HepG2 (cell line): ENCODE data around the gene NTRK2. TPM values are rescaled to one million over a fixed set of nuclear protein-coding genes. Genes with fewer than 3 reads are reported as not detected.

Source experiments
- ATAC-seq: fragments of 200-7000 bp; cut with Tn5 transposase; 3 replicates; pipeline ENCODE4 v1.9.1; 2020; ENCODE audit warnings: mild to moderate bottlenecking, moderate library complexity
- BruUV-seq: library from RNA; stranded (reverse); fragments of 400-500 nt; replicated peaks from 2 replicates; lab custom pipeline; 2021; lab: Mats Ljungman, UMichigan
- CTCF ChIA-PET: fragments of 300-600 bp; formaldehyde crosslinking; extraction: SDS; loops from one replicate; lab custom pipeline; 2021; ENCODE audit warnings: low total read pairs, inconsistent platforms, low intra/inter-chr PET ratio; lab: Yijun Ruan, JAX
- POLR2A ChIA-PET: fragments of 350-600 bp; sonication (Branson Sonifier 250); formaldehyde crosslinking; loops from one replicate; lab custom pipeline; 2020; ENCODE audit warnings: antibody characterized with exemption, inconsistent platforms; lab: Yijun Ruan, JAX
- DNase-seq: peaks from one replicate; pipeline ENCODE4 v3.0.0-alpha.2; 2015; ENCODE audit warnings: low spot score
- FAIRE-seq: peaks from 3 replicates; lab custom pipeline; 2011; peaks lifted over from hg19 to GRCh38; lab: Jason Lieb, UNC
- H2AFZ ChIP-seq: one replicate; pipeline ENCODE4 v1.6.1; 2011; ENCODE audit warnings: low read length, inconsistent platforms
- H3K27ac ChIP-seq: fragments of 300-600 bp; 3 replicates; pipeline ENCODE4 v1.8.0; 2011; ENCODE audit warnings: mixed run types, mild to moderate bottlenecking, mixed read lengths, low read length, inconsistent platforms; ENCODE audit not compliant: insufficient read depth; ENCODE audit errors: extremely low read length
- H3K27me3 ChIP-seq, 2 experiments: fragments of 200-600 bp in 1 of 2; 2 replicates in 1 of 2; 3 replicates in 1 of 2; pipeline versions ENCODE4 v1.6.0 to v1.8.0; 2011; ENCODE audit warnings: low read length in 2 of 2, mild to moderate bottlenecking in 2 of 2, moderate library complexity in 2 of 2, inconsistent platforms in 1 of 2; ENCODE audit not compliant: insufficient read depth in 2 of 2, control insufficient read depth in 1 of 2
- H3K36me3 ChIP-seq, 2 experiments: fragments of 200-600 bp in 1 of 2; replicated peaks in 1 of 2; 2 replicates in 1 of 2; 3 replicates in 1 of 2; pipeline versions ENCODE4 v1.5.1 to v1.8.0; 2011; ENCODE audit warnings: low read length in 2 of 2, inconsistent platforms in 1 of 2; ENCODE audit not compliant: insufficient read depth in 2 of 2, control insufficient read depth in 1 of 2
- H3K4me1 ChIP-seq: 2 replicates; pipeline ENCODE4 v1.5.1; 2012; ENCODE audit warnings: low read length, inconsistent platforms; ENCODE audit not compliant: insufficient read depth
- H3K4me2 ChIP-seq: 2 replicates; pipeline ENCODE4 v1.6.0; 2011; ENCODE audit warnings: low read depth, low read length, inconsistent platforms
- H3K4me3 ChIP-seq, 3 experiments: fragments of 200-600 bp in 1 of 3; sonication (generic), shearing (Covaris generic) in 1 of 3; replicated peaks in 1 of 3; 2 replicates each; pipeline ENCODE4 v1.5.1; 2011 to 2016; ENCODE audit warnings: low read length in 3 of 3, inconsistent platforms in 2 of 3, low read depth in 2 of 3, mild to moderate bottlenecking in 2 of 3, control low read depth in 1 of 3, mixed read lengths in 1 of 3; ENCODE audit not compliant: insufficient read depth in 1 of 3
- H3K79me2 ChIP-seq: one replicate; pipeline ENCODE4 v1.6.1; 2011; ENCODE audit warnings: low read length, inconsistent platforms; ENCODE audit not compliant: insufficient read depth
- H3K9ac ChIP-seq: 2 replicates; pipeline ENCODE4 v1.6.0; 2011; ENCODE audit warnings: mild to moderate bottlenecking, low read depth, low read length, inconsistent platforms; ENCODE audit not compliant: insufficient read depth
- H3K9me3 ChIP-seq: 2 replicates; pipeline ENCODE4 v1.5.1; 2012; ENCODE audit warnings: mild to moderate bottlenecking, low read length
- H4K20me1 ChIP-seq: 2 replicates; pipeline ENCODE4 v1.6.0; 2011; ENCODE audit warnings: inconsistent platforms, mild to moderate bottlenecking, low read length, moderate library complexity; ENCODE audit not compliant: insufficient read depth
- ARNT2 ChIP-seq: sonication (generic); formaldehyde crosslinking; IDR thresholded peaks from 2 replicates; pipeline ENCODE4 v1.8.0; 2022; ENCODE audit warnings: mild to moderate bottlenecking, low read depth, missing genetic modification reagents, moderate library complexity
- CREM ChIP-seq, 2 experiments: sonication (generic) in 1 of 2; formaldehyde crosslinking in 1 of 2; IDR thresholded peaks; 2 replicates each; pipeline versions ENCODE4 v1.4.0 to v1.6.1; 2016 to 2020; ENCODE audit warnings: antibody characterized with exemption in 1 of 2, mild to moderate bottlenecking in 1 of 2, missing genetic modification reagents in 1 of 2
- EP300 ChIP-seq, 3 experiments: sonication (generic) in 1 of 3; formaldehyde crosslinking in 1 of 3; IDR thresholded peaks; 2 replicates each; pipeline versions ENCODE4 v1.5.1 to v1.6.1; 2011 to 2020; ENCODE audit warnings: low read depth in 2 of 3, low read length in 2 of 3, borderline replicate concordance in 1 of 3, improper control_type of control experiment in 1 of 3, mild to moderate bottlenecking in 1 of 3, missing genetic modification reagents in 1 of 3, moderate library complexity in 1 of 3
- HINFP ChIP-seq: sonication (generic); formaldehyde crosslinking; IDR thresholded peaks from 2 replicates; pipeline ENCODE4 v1.4.0; 2020; ENCODE audit warnings: low read depth, mild to moderate bottlenecking, missing genetic modification reagents
- JDP2 ChIP-seq: sonication (generic); formaldehyde crosslinking; IDR thresholded peaks from 2 replicates; pipeline ENCODE4 v1.8.1; 2022; ENCODE audit warnings: missing genetic modification reagents, borderline replicate concordance
- MED1 ChIP-seq: sonication (generic); formaldehyde crosslinking; IDR thresholded peaks from 2 replicates; pipeline ENCODE4 v1.4.0; 2020; ENCODE audit warnings: missing genetic modification reagents
- MTF1 ChIP-seq: sonication (generic); formaldehyde crosslinking; IDR thresholded peaks from 2 replicates; pipeline ENCODE4 v1.5.0; 2020; ENCODE audit warnings: missing genetic modification reagents
- PLRG1 ChIP-seq: fragments of 450-650 bp; conservative IDR thresholded peaks from 2 replicates; pipeline ENCODE4 v1.6.1; 2016
- SP4 ChIP-seq: sonication (generic); formaldehyde crosslinking; IDR thresholded peaks from 2 replicates; pipeline ENCODE4 v1.8.1; 2023; ENCODE audit warnings: mild to moderate bottlenecking, missing genetic modification reagents
- SUZ12 ChIP-seq: fragments of 150-350 bp; IDR thresholded peaks from 2 replicates; pipeline ENCODE4 v1.6.1; 2014; ENCODE audit warnings: low read depth, low read length
- TSC22D2 ChIP-seq: sonication (generic); formaldehyde crosslinking; IDR thresholded peaks from 2 replicates; pipeline ENCODE4 v1.5.1; 2020; ENCODE audit warnings: missing genetic modification reagents, mild to moderate bottlenecking, borderline replicate concordance
- ZNF264 ChIP-seq: sonication (generic); formaldehyde crosslinking; IDR thresholded peaks from 2 replicates; pipeline ENCODE4 v1.4.0; 2020; ENCODE audit warnings: missing genetic modification reagents
- ZNF737 ChIP-seq: sonication (generic); formaldehyde crosslinking; IDR thresholded peaks from 2 replicates; pipeline ENCODE4 v1.5.0; 2020; ENCODE audit warnings: missing genetic modification reagents, mild to moderate bottlenecking, borderline replicate concordance
- WGBS: methylation state at CpG from one replicate; pipeline ENCODE4 v1.1.6; 2017; ENCODE audit warnings: low lambda C conversion rate; 5-methylcytosine and 5-hydroxymethylcytosine counted together
- in situ Hi-C: cut with HindIII; loops from 2 replicates; pipeline ENCODE4 v1.10.0; 2017; ENCODE audit warnings: low pct_unique_long_range_greater_than_20kb; ENCODE audit not compliant: extremely low pct_ligation_motif_present
- intact Hi-C: fragments of 100-400 bp; cut with micrococcal nuclease; formaldehyde crosslinking; loops from one replicate; pipeline ENCODE4 v1.10.0; 2022; ENCODE audit not compliant: unreplicated experiment
- polyA plus RNA-seq, 8 experiments: library from polyadenylated mRNA; depleted of rRNA in 3 of 8; stranded (reverse) in 7 of 8; unstranded in 1 of 8; fragments of >200 nt; fragmentation: Illumina TruSeq in 4 of 8; extraction: Trizol in 4 of 8; gene quantifications; 2 replicates each; pipeline versions ENCODE4 v1.2.1 to v1.2.3, GENCODE V29; 2011 to 2016; ENCODE audit warnings: low read depth in 4 of 8, missing spikeins in 1 of 8, mixed read lengths in 1 of 8; ENCODE audit not compliant: insufficient read depth in 1 of 8
- total RNA-seq, 5 experiments: library from RNA; depleted of rRNA; stranded (reverse); fragments of >200 nt; fragmentation: Illumina TruSeq; extraction: Trizol; gene quantifications; 2 replicates each; pipeline ENCODE4 v1.2.3, GENCODE V29; 2016; ENCODE audit warnings: low read depth in 1 of 5
- TF ChIP-seq, protein P1 (sequence below), 2 experiments: fragments of 450-650 bp in 1 of 2; sonication (generic) in 1 of 2; formaldehyde crosslinking; IDR thresholded peaks; 2 replicates each; pipeline versions ENCODE4 v1.5.0 to v1.8.0; 2020 to 2022; ENCODE audit warnings: mild to moderate bottlenecking in 1 of 2, missing genetic modification reagents in 1 of 2

Gene NTRK2
- total and polyA plus RNA-seq, 2 of the 13 experiments (the other 11 are each of a cell fraction or from before 2014, with no cell fraction given): not detected

GRCh38 chr9:84703793-84704192 lies 34.3 kb downstream of the NTRK2 start (continued):
- TF ChIP-seq ARNT2 (CRISPR knock-in tag) (no peak), JDP2 (no peak), MTF1 (CRISPR knock-in tag) (no peak)

- H3K4me1 ChIP-seq: no peaks in the 10 kb centered on the region
- no peak for FAIRE-seq
- POLR2A ChIA-PET: no interaction called here
- H3K9me3 ChIP-seq: no peaks in the 10 kb centered on the region
- no peak overlapping the region for H3K27ac ChIP-seq
- H4K20me1 ChIP-seq: no peaks in the 10 kb centered on the region
- BruUV-seq: no TSS peak
- ATAC-seq: no peak
- no peak overlapping the region for H2AFZ ChIP-seq
- no peaks in the 10 kb centered on the region for H3K79me2 ChIP-seq
- no peak for TF ChIP-seq ZNF264
- no peak for TF ChIP-seq SUZ12
- TF ChIP-seq, protein P1, sequence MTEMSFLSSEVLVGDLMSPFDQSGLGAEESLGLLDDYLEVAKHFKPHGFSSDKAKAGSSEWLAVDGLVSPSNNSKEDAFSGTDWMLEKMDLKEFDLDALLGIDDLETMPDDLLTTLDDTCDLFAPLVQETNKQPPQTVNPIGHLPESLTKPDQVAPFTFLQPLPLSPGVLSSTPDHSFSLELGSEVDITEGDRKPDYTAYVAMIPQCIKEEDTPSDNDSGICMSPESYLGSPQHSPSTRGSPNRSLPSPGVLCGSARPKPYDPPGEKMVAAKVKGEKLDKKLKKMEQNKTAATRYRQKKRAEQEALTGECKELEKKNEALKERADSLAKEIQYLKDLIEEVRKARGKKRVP (CRISPR knock-in tag; IDR thresholded peaks at IDR 0.05): no peak
- no peak for TF ChIP-seq PLRG1
- no peak for TF ChIP-seq EP300 (IDR thresholded peaks at IDR 0.05; ENCODE audit: low read depth in 2 of 2, low read length in 2 of 2)
- TF ChIP-seq EP300 (CRISPR knock-in tag; IDR thresholded peaks at IDR 0.05; ENCODE audit: borderline replicate concordance): no peak
- no peak for TF ChIP-seq MED1 (CRISPR knock-in tag)
- TF ChIP-seq HINFP: no peak
- TF ChIP-seq TSC22D2 (CRISPR knock-in tag): no peak
- no peak for TF ChIP-seq SP4
- no peak for TF ChIP-seq CREM (IDR thresholded peaks at IDR 0.05)
- TF ChIP-seq CREM (CRISPR knock-in tag; IDR thresholded peaks at IDR 0.05): no peak
- TF ChIP-seq ZNF737: no peak
- H3K9ac ChIP-seq: no peak overlapping the region
- H3K4me3 ChIP-seq: no peak overlapping the region
- CTCF ChIA-PET: no interaction called here
- no peak overlapping the region for H3K4me2 ChIP-seq
- intact Hi-C loops: no loop called here
- in situ Hi-C loops: no loop called here
- no peaks in the 10 kb centered on the region for H3K27me3 ChIP-seq
- no peak for DNase-seq
- 41% methylated on average over 5 of the region's 5 CpGs for WGBS
- no peaks in the 10 kb centered on the region for H3K36me3 ChIP-seq
Observed at GRCh38 chr9:84705128-84705527, 35.6 kb downstream of the NTRK2 start.
